SK-N-SH (cell line): Measurements from ENCODE around the gene NPTX1. TPM values are rescaled to one million over a fixed set of nuclear protein-coding genes. Genes with fewer than 3 reads are reported as not detected.

Experiments
- CTCF ChIA-PET: fragments of 300-600, 350-600 bp; formaldehyde crosslinking; extraction: SDS; loops from one replicate; lab custom pipeline; 2021; lab: Yijun Ruan, JAX
- POLR2A ChIA-PET: fragments of 350-600 bp; sonication (Branson Sonifier 250); formaldehyde crosslinking; extraction: SDS; loops from one replicate; lab custom pipeline; 2020; ENCODE audit warnings: antibody characterized with exemption, inconsistent platforms; lab: Yijun Ruan, JAX
- DNase-seq: peaks from one replicate; pipeline ENCODE4 v3.0.0; 2012
- H2AFZ ChIP-seq: fragments of 200-600 bp; sonication (generic); 2 replicates; pipeline ENCODE4 v1.8.1; 2016; ENCODE audit warnings: antibody characterized with exemption, mild to moderate bottlenecking, low read depth
- H3F3A ChIP-seq: fragments of 200-600 bp; sonication (generic); replicated peaks from 2 replicates; pipeline ENCODE3; 2016; ENCODE audit warnings: antibody characterized with exemption, mild to moderate bottlenecking; ENCODE audit not compliant: insufficient read depth
- H3K27ac ChIP-seq, 2 experiments: fragments of 200-500 bp in 1 of 2; fragments of 200-600 bp in 1 of 2; sonication (Bioruptor generic) in 1 of 2; sonication (generic), shearing (Covaris generic) in 1 of 2; 2 replicates each; pipeline versions ENCODE4 v1.5.1 to v1.6.1; 2014 to 2016; ENCODE audit warnings: low read depth in 2 of 2, inconsistent platforms in 1 of 2, low read length in 1 of 2, mild to moderate bottlenecking in 1 of 2, mixed read lengths in 1 of 2
- H3K27me3 ChIP-seq: fragments of 200-600 bp; sonication (generic), shearing (Covaris generic); 2 replicates; pipeline ENCODE4 v1.6.1; 2016; ENCODE audit warnings: mixed run types; ENCODE audit not compliant: insufficient read depth
- H3K36me3 ChIP-seq, 2 experiments: fragments of 200-500 bp in 1 of 2; fragments of 200-600 bp in 1 of 2; sonication (Bioruptor generic) in 1 of 2; sonication (generic) in 1 of 2; replicated peaks in 1 of 2; 2 replicates each; pipeline versions ENCODE3 to v1.5.1; 2014 to 2016; ENCODE audit warnings: low read length in 1 of 2, mild to moderate bottlenecking in 1 of 2; ENCODE audit not compliant: insufficient read depth in 2 of 2, control insufficient read depth in 1 of 2
- H3K4me1 ChIP-seq, 2 experiments: fragments of 200-500 bp in 1 of 2; fragments of 200-600 bp in 1 of 2; sonication (Bioruptor generic) in 1 of 2; sonication (generic), shearing (Covaris generic) in 1 of 2; 2 replicates each; pipeline versions ENCODE4 v1.5.1 to v1.6.1; 2014 to 2016; ENCODE audit warnings: low read depth in 1 of 2, low read length in 1 of 2, mixed run types in 1 of 2; ENCODE audit not compliant: insufficient read depth in 2 of 2, control insufficient read depth in 1 of 2
- H3K4me2 ChIP-seq: fragments of 200-600 bp; sonication (generic), shearing (Covaris generic); 2 replicates; pipeline ENCODE4 v1.6.1; 2017; ENCODE audit warnings: mixed run types
- H3K4me3 ChIP-seq, 2 experiments: fragments of 200-500 bp in 1 of 2; fragments of 200-600 bp in 1 of 2; sonication (Bioruptor generic) in 1 of 2; sonication (generic), shearing (Covaris generic) in 1 of 2; 2 replicates each; pipeline versions ENCODE4 v1.5.1 to v1.8.1; 2014 to 2016; ENCODE audit warnings: low read depth in 2 of 2, inconsistent platforms in 1 of 2, low read length in 1 of 2, mild to moderate bottlenecking in 1 of 2, mixed read lengths in 1 of 2, moderate library complexity in 1 of 2
- H3K79me2 ChIP-seq: fragments of 200-600 bp; sonication (generic); 2 replicates; pipeline ENCODE4 v1.8.1; 2017; ENCODE audit warnings: mild to moderate bottlenecking; ENCODE audit not compliant: insufficient read depth
- H3K9ac ChIP-seq: fragments of 200-600 bp; sonication (generic); 2 replicates; pipeline ENCODE4 v1.6.1; 2017; ENCODE audit warnings: mixed run types
- H3K9me2 ChIP-seq: fragments of 200-600 bp; sonication (generic); 2 replicates; pipeline ENCODE4 v1.6.1; 2017; ENCODE audit warnings: mixed run types
- H3K9me3 ChIP-seq: fragments of 200-600 bp; sonication (generic); 2 replicates; pipeline ENCODE4 v1.6.1; 2017; ENCODE audit warnings: mixed run types, mild to moderate bottlenecking, moderate library complexity
- H4K20me1 ChIP-seq: fragments of 200-600 bp; sonication (generic); 2 replicates; pipeline ENCODE4 v1.6.1; 2017; ENCODE audit warnings: mild to moderate bottlenecking, mixed run types; ENCODE audit not compliant: insufficient read depth
- CTCF ChIP-seq: fragments of 200-600 bp; sonication (generic); IDR thresholded peaks from 2 replicates; pipeline ENCODE4 v1.6.1; 2017; ENCODE audit warnings: antibody characterized with exemption, mild to moderate bottlenecking, moderate library complexity
- EZH2phosphoT487 ChIP-seq: fragments of 200-600 bp; sonication (generic); IDR thresholded peaks from 2 replicates; pipeline ENCODE4 v1.6.1; 2017; ENCODE audit warnings: low read depth, mixed run types, mild to moderate bottlenecking, antibody characterized with exemption, moderate library complexity, borderline replicate concordance
- FOSL2 ChIP-seq: IDR thresholded peaks from 2 replicates; pipeline ENCODE4 v1.4.0; 2012; ENCODE audit warnings: low read depth, mild to moderate bottlenecking, moderate library complexity, borderline replicate concordance
- FOXM1 ChIP-seq: IDR thresholded peaks from 2 replicates; pipeline ENCODE4 v1.4.0; 2012; ENCODE audit warnings: low read depth, mild to moderate bottlenecking
- GABPA ChIP-seq: IDR thresholded peaks from 2 replicates; pipeline ENCODE4 v1.4.0; 2012; ENCODE audit warnings: low read depth, mild to moderate bottlenecking
- IRF3 ChIP-seq: fragments of 150-350 bp; IDR thresholded peaks from 2 replicates; pipeline ENCODE4 v1.6.1; 2016; ENCODE audit warnings: mild to moderate bottlenecking, low read depth, low read length
- MEF2A ChIP-seq: IDR thresholded peaks from 2 replicates; pipeline ENCODE4 v1.4.0; 2012; ENCODE audit warnings: low read depth, borderline replicate concordance
- NFIC ChIP-seq: IDR thresholded peaks from 2 replicates; pipeline ENCODE4 v1.4.0; 2012; ENCODE audit warnings: borderline replicate concordance
- PBX3 ChIP-seq: IDR thresholded peaks from 2 replicates; pipeline ENCODE4; 2012
- POLR2AphosphoS5 ChIP-seq: IDR thresholded peaks from 2 replicates; pipeline ENCODE4 v1.6.1; 2012; ENCODE audit warnings: low read depth, low read length
- RAD21 ChIP-seq: IDR thresholded peaks from 2 replicates; pipeline ENCODE4 v1.6.1; 2012; ENCODE audit warnings: mild to moderate bottlenecking, low read length
- REST ChIP-seq: IDR thresholded peaks from 2 replicates; pipeline ENCODE4 v1.6.1; 2012; ENCODE audit warnings: mild to moderate bottlenecking, low read depth, low read length, moderate library complexity
- RFX5 ChIP-seq: IDR thresholded peaks from 2 replicates; pipeline ENCODE4 v1.6.1; 2012; ENCODE audit warnings: mild to moderate bottlenecking, improper control_type of control experiment, low read length
- SIN3A ChIP-seq: IDR thresholded peaks from 2 replicates; pipeline ENCODE4 v1.6.1; 2012; ENCODE audit warnings: low read depth, mild to moderate bottlenecking, low read length, moderate library complexity, borderline replicate concordance
- SMC3 ChIP-seq: IDR thresholded peaks from 2 replicates; pipeline ENCODE4 v1.6.1; 2012; ENCODE audit warnings: low read depth, low read length, improper control_type of control experiment
- TCF12 ChIP-seq: IDR thresholded peaks from 2 replicates; pipeline ENCODE4 v1.4.0; 2012
- USF1 ChIP-seq: IDR thresholded peaks from 2 replicates; pipeline ENCODE4 v1.4.0; 2012; ENCODE audit warnings: low read depth, borderline replicate concordance
- USF2 ChIP-seq: fragments of 150-350 bp; IDR thresholded peaks from 2 replicates; pipeline ENCODE4 v1.6.1; 2017; ENCODE audit warnings: antibody characterized with exemption, low read length, low read depth, borderline replicate concordance
- YY1 ChIP-seq: IDR thresholded peaks from 2 replicates; pipeline ENCODE4 v1.4.0; 2012; ENCODE audit warnings: low read depth, mild to moderate bottlenecking
- WGBS: methylation state at CpG from one replicate; pipeline ENCODE4 v1.1.6; 2017; ENCODE audit warnings: low lambda C conversion rate; 5-methylcytosine and 5-hydroxymethylcytosine counted together
- polyA plus RNA-seq, 3 experiments: library from polyadenylated mRNA; depleted of rRNA; stranded (reverse); fragments of >200 nt; gene quantifications; 2 replicates each; pipeline ENCODE4 v1.2.3, GENCODE V29; 2012

The NPTX1 gene
- polyA plus RNA-seq, 1 of the 3 experiments (the other 2 are of a cell fraction), result 0.05 TPM

GRCh38 chr17:80486692-80487091, 10.3 kb upstream of the NPTX1 start:
- no peak overlapping the region for H3K4me2 ChIP-seq
- no peaks in the 10 kb centered on the region for H4K20me1 ChIP-seq
- no peak overlapping the region for H2AFZ ChIP-seq
- 80% methylated on average over 17 of the region's 17 CpGs for WGBS
- H3K36me3 ChIP-seq, result no peaks in the 10 kb centered on the region
- TF ChIP-seq FOSL2 (no peak), GABPA (no peak), SMC3 (no peak), MEF2A (no peak), FOXM1 (no peak), CTCF (no peak), IRF3 (no peak), REST (no peak), RAD21 (no peak), RFX5 (no peak), EZH2phosphoT487 (no peak), TCF12 (no peak), NFIC (no peak), SIN3A (no peak), PBX3 (no peak), YY1 (no peak), USF1 (no peak), USF2 (no peak), POLR2AphosphoS5 (no peak)
- TF ChIP-seq, all 33 proteins: peak for 0
- Histone ChIP-seq H3K27me3 (peaks cover 14% of the 10 kb centered on the region), H3K79me2 (no peaks in the 10 kb centered on the region), H3K4me3 (no peak overlapping the region), H3K9ac (no peak overlapping the region), H3K9me2 (no peaks in the 10 kb centered on the region), H3K27ac (no peak overlapping the region), H3K4me1 (peaks cover 0 to 3% of the 10 kb centered on the region in 2 experiments; a peak in 1 of 4 replicates), H3F3A (no peaks in the 10 kb centered on the region), H3K9me3 (no peaks in the 10 kb centered on the region)
- ChIA-PET POLR2A (no interaction called here), CTCF (interaction anchor here (0.8 to 1.5 kb wide), 2 partner anchors 9 to 11 kb away, joined by 4 read pairs; no protein-coding TSS in a partner anchor)
- DNase-seq, result no peak
